GM13977 (cell line): ENCODE measurements around the gene CACNA1H.

Experiments
- DNase-seq: peaks from one replicate; pipeline ENCODE4 v3.0.0; 2012; ENCODE audit warnings: low spot score
- CTCF ChIP-seq: IDR thresholded peaks from 2 replicates; pipeline ENCODE4 v1.5.1; 2012; ENCODE audit warnings: mild to moderate bottlenecking, control low read depth; ENCODE audit not compliant: insufficient read depth; ENCODE audit errors: extremely low read depth, missing control alignments
- in situ Hi-C: fragments of 300-500 bp; cut with MboI; formaldehyde crosslinking; loops from one replicate; pipeline ENCODE4 v1.12.0; 2022; ENCODE audit warnings: low sequenced_read_pairs, low pct_unique_long_range_greater_than_20kb, mixed read lengths, inconsistent platforms; ENCODE audit not compliant: unreplicated experiment

CACNA1H gene

GRCh38 chr16:1144476-1145382, 8.2 kb upstream of the CACNA1H start:
- in situ Hi-C loops, result no loop called here
- no peak for DNase-seq
- no peak for TF ChIP-seq CTCF

- no peak for TF ChIP-seq CTCF
- DNase-seq, result no peak
- in situ Hi-C loops, result no loop called here
These were observed 7.4 kb upstream of the CACNA1H start for GRCh38 chr16:1145383-1146100.

- DNase-seq, result no peak
- in situ Hi-C loops, result no loop called here
- TF ChIP-seq CTCF, result no peak
These were observed 6.5 kb upstream of the CACNA1H start for GRCh38 chr16:1146409-1146808.

GRCh38 chr16:1147027-1147426, 5.9 kb upstream of the CACNA1H start:
- in situ Hi-C loops, result no loop called here
- no peak for TF ChIP-seq CTCF
- DNase-seq, result no peak

- TF ChIP-seq CTCF, result no peak
- DNase-seq, result no peak
- in situ Hi-C loops, result no loop called here
These were observed 3.7 kb upstream of the CACNA1H start for GRCh38 chr16:1149101-1149636.

- no peak for TF ChIP-seq CTCF
- in situ Hi-C loops, result no loop called here
- DNase-seq, result no peak
These were observed 2.4 kb upstream of the CACNA1H start for GRCh38 chr16:1150511-1150982.
